ENCODE measurements around the gene ACTL7A. TPM values are rescaled to one million over a fixed set of nuclear protein-coding genes. Genes with fewer than 3 reads are reported as not detected.

ACTL7A gene
- total and polyA plus RNA-seq, 11 donors, result not detected

- WGBS, 4 donors, result 42 to 50% (median 43%) methylated on average over 10 of the region's 10 CpGs
- Histone ChIP-seq H3K36me3 (no peaks in the 10 kb centered on the region), H3K4me3 (no peak overlapping the region), H3K27me3 (no peaks in the 10 kb centered on the region), H3K4me1 (peaks cover 0 to 15% (median 0%) of the 10 kb centered on the region in 12 donors), H3K9me3 (no peaks in the 10 kb centered on the region), H3K27ac (no peak overlapping the region)
- no peak for TF ChIP-seq CTCF (IDR thresholded peaks at IDR 0.05)
- no peak for TF ChIP-seq POLR2A (IDR thresholded peaks at IDR 0.05)
- intact Hi-C loops (cut with DNase I), result no loop called here
- DNase-seq (peak in 2 of 5 donors; percentile 20 to 25), ATAC-seq (no peak)
Measured at GRCh38 chr9:108816037-108816436, 46.0 kb upstream of the ACTL7A start.

GRCh38 chr9:108823829-108824228, 38.2 kb upstream of the ACTL7A start:
- Histone ChIP-seq H3K9me3 (peaks cover 0 to 15% (median 0%) of the 10 kb centered on the region in 12 donors), H3K4me3 (no peak overlapping the region), H3K4me1 (no peaks in the 10 kb centered on the region), H3K27ac (no peak overlapping the region), H3K36me3 (no peaks in the 10 kb centered on the region), H3K27me3 (no peaks in the 10 kb centered on the region)
- 76 to 93% (median 87%) methylated on average over 3 of the region's 3 CpGs for WGBS, 4 donors
- ATAC-seq, result no peak
- TF ChIP-seq POLR2A (IDR thresholded peaks at IDR 0.05) (no peak), CTCF (IDR thresholded peaks at IDR 0.05) (no peak)
- DNase-seq, result no peak
- intact Hi-C loops (cut with DNase I), result no loop called here

GRCh38 chr9:108830272-108830671, 31.8 kb upstream of the ACTL7A start:
- no peak for ATAC-seq
- H3K27ac ChIP-seq, result no peak overlapping the region
- H3K4me1 ChIP-seq, result peaks cover 0 to 9% (median 4%) of the 10 kb centered on the region in 12 donors
- intact Hi-C loops (cut with DNase I), result no loop called here
- H3K27me3 ChIP-seq, result no peaks in the 10 kb centered on the region
- H3K4me3 ChIP-seq, result no peak overlapping the region
- no peaks in the 10 kb centered on the region for H3K36me3 ChIP-seq
- H3K9me3 ChIP-seq, result no peaks in the 10 kb centered on the region
- no peak for DNase-seq
- TF ChIP-seq POLR2A (IDR thresholded peaks at IDR 0.05), result no peak
- TF ChIP-seq CTCF (IDR thresholded peaks at IDR 0.05), result no peak
- 49 to 72% (median 59%) methylated on average over 2 of the region's 2 CpGs for WGBS, 4 donors

- TF ChIP-seq POLR2A (IDR thresholded peaks at IDR 0.05) (no peak), CTCF (IDR thresholded peaks at IDR 0.05) (no peak)
- DNase-seq, result no peak
- WGBS, 4 donors, result 72 to 88% (median 79%) methylated on average over 1 of the region's 1 CpG
- Histone ChIP-seq H3K27me3 (no peaks in the 10 kb centered on the region), H3K9me3 (no peaks in the 10 kb centered on the region), H3K4me3 (no peak overlapping the region), H3K4me1 (peaks cover 0 to 14% (median 4%) of the 10 kb centered on the region in 12 donors), H3K27ac (no peak overlapping the region), H3K36me3 (no peaks in the 10 kb centered on the region)
- no peak for ATAC-seq
- intact Hi-C loops (cut with DNase I), result no loop called here
Measured at GRCh38 chr9:108831496-108832178, 30.4 kb upstream of the ACTL7A start.
